ENCODE measurements around the gene OTOP3. TPM values are rescaled to one million over a fixed set of nuclear protein-coding genes. Genes with fewer than 3 reads are reported as not detected.

OTOP3 gene
- total RNA-seq, 1 experiment from 2014 or later, result not detected

DNA sequence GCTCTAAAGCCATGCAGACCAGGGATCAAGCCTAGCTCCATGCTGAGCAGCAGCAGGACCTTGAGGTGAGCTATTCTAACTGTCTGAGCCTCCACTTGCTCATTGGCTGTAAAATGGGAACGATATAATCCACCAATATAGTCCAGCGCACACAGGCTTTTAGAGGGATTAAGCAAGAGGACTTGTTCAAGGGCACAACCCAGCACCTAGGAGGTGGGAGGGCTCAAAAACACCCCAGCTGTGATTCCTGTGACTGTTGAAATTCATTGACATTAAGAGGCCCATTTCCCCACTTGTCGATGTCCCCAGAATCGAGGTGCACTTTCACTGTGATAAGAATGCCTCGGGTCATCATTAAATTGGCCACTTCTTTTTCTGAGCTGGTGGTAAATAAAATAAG, 16.8 kb upstream of the OTOP3 start:
- DNase-seq, result no peak

More for the DNA sequence above, 16.8 kb upstream of the OTOP3 start:
- Histone ChIP-seq H3K23ac (ENCODE audit: insufficient read length, low read depth, low read length) (no peak overlapping the region), H3K27ac (ENCODE audit: insufficient read length, low read depth, low read length) (no peak overlapping the region), H4K20me1 (ENCODE audit: control insufficient read depth, insufficient read depth, insufficient read length) (no peaks in the 10 kb centered on the region), H4K91ac (ENCODE audit: insufficient read length, low read depth, low read length) (no peak overlapping the region), H2BK12ac (ENCODE audit: insufficient read length, low read depth, low read length) (no peak overlapping the region), H3K79me2 (ENCODE audit: insufficient read depth, low read length) (no peaks in the 10 kb centered on the region), H2BK120ac (ENCODE audit: low read depth, low read length, poor library complexity, severe bottlenecking) (no peak overlapping the region), H3K23me2 (ENCODE audit: insufficient read length, low read depth, low read length, poor library complexity, severe bottlenecking) (peaks cover 4% of the 10 kb centered on the region), H3K9ac (ENCODE audit: extremely low read depth, insufficient read length, low read length) (no peak overlapping the region), H3T11ph (ENCODE audit: low read length) (no peak overlapping the region), H3K4ac (ENCODE audit: low read depth, low read length) (no peak overlapping the region), H2AFZ (ENCODE audit: low read length) (no peak overlapping the region), H3K79me1 (ENCODE audit: insufficient read depth, low read depth, low read length, poor library complexity, severe bottlenecking) (no peaks in the 10 kb centered on the region), H3K27me3 (ENCODE audit: insufficient read depth, low read length) (peaks cover 15% of the 10 kb centered on the region), H2BK5ac (ENCODE audit: insufficient read length, low read length) (no peak overlapping the region), H3K14ac (ENCODE audit: insufficient read depth, low read length) (no peak overlapping the region), H4K8ac (replicated peaks; ENCODE audit: insufficient read length, low read depth, low read length) (no peak overlapping the region), H4K5ac (ENCODE audit: insufficient read length, low read depth, low read length) (no peak overlapping the region), H3K4me2 (ENCODE audit: insufficient read depth, insufficient read length, low read length) (no peak overlapping the region), H3K9me3 (ENCODE audit: control insufficient read depth, low read depth, low read length) (no peaks in the 10 kb centered on the region), H2AK5ac (ENCODE audit: insufficient read length, low read length) (no peak overlapping the region), H3K56ac (ENCODE audit: insufficient read length, low read depth, low read length) (no peak overlapping the region), H2BK20ac (ENCODE audit: low read depth, low read length, poor library complexity, severe bottlenecking) (no peak overlapping the region), H3K18ac (ENCODE audit: insufficient read length, low read depth, low read length) (no peak overlapping the region), H3K4me1 (ENCODE audit: insufficient read depth, low read length) (no peaks in the 10 kb centered on the region), H2BK15ac (ENCODE audit: low read depth, low read length) (no peak overlapping the region)
- peaks cover 49% of the 10 kb centered on the region for H3K27me3 Mint-ChIP-seq (ENCODE audit: low read depth)
- peaks cover 18 to 37% of the 10 kb centered on the region in 2 experiments for H3K4me1 Mint-ChIP-seq
- WGBS (ENCODE audit: extremely low coverage, insufficient read length, low lambda C conversion rate), result no CpG with 5 or more reads among the region's 5 CpGs
- H3K36me3 Mint-ChIP-seq (ENCODE audit: insufficient read depth in 1 of 3, low read depth in 3 of 3), result no peaks in the 10 kb centered on the region; a peak in 1 of 7 replicates
- TF ChIP-seq, protein P1, sequence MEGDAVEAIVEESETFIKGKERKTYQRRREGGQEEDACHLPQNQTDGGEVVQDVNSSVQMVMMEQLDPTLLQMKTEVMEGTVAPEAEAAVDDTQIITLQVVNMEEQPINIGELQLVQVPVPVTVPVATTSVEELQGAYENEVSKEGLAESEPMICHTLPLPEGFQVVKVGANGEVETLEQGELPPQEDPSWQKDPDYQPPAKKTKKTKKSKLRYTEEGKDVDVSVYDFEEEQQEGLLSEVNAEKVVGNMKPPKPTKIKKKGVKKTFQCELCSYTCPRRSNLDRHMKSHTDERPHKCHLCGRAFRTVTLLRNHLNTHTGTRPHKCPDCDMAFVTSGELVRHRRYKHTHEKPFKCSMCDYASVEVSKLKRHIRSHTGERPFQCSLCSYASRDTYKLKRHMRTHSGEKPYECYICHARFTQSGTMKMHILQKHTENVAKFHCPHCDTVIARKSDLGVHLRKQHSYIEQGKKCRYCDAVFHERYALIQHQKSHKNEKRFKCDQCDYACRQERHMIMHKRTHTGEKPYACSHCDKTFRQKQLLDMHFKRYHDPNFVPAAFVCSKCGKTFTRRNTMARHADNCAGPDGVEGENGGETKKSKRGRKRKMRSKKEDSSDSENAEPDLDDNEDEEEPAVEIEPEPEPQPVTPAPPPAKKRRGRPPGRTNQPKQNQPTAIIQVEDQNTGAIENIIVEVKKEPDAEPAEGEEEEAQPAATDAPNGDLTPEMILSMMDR (conservative IDR thresholded peaks at IDR 0.05), result no peak
- H3K4me3 Mint-ChIP-seq, result no peak overlapping the region
- H3K9me3 Mint-ChIP-seq, result peaks cover 0 to 2% of the 10 kb centered on the region in 2 experiments; a peak in 2 of 5 replicates
- H3K27ac Mint-ChIP-seq, result no peak overlapping the region

Data from H9 (cell line).